HG02763 (cell line): ENCODE measurements around the gene RBMS1.

Source experiments
- ATAC-seq: cut with Tn5 transposase; IDR thresholded peaks from one replicate; pipeline ENCODE4 v1.9.1; 2021; ENCODE audit warnings: mild to moderate bottlenecking, moderate library complexity; ENCODE audit not compliant: unreplicated experiment

Gene RBMS1

GRCh38 chr2:160238392-160238791 lies 255.2 kb downstream of the RBMS1 start:
- no peak for ATAC-seq

- ATAC-seq: no peak
These were observed 260.6 kb downstream of the RBMS1 start for GRCh38 chr2:160232905-160233475.

GRCh38 chr2:160229591-160229990 lies 264.0 kb downstream of the RBMS1 start:
- no peak for ATAC-seq

- no peak for ATAC-seq
These were observed 265.3 kb downstream of the RBMS1 start for GRCh38 chr2:160228141-160228917.

GRCh38 chr2:160227293-160227915 lies 266.2 kb downstream of the RBMS1 start:
- no peak for ATAC-seq

- no peak for ATAC-seq
These were observed 267.2 kb downstream of the RBMS1 start for GRCh38 chr2:160226367-160226766.

GRCh38 chr2:160225722-160226121 lies 267.9 kb downstream of the RBMS1 start:
- ATAC-seq: no peak

GRCh38 chr2:160224507-160224906 lies 269.1 kb downstream of the RBMS1 start:
- ATAC-seq: no peak

GRCh38 chr2:160224060-160224459 lies 269.5 kb downstream of the RBMS1 start:
- ATAC-seq: peak; percentile 94

GRCh38 chr2:160223560-160223959 lies 270.0 kb downstream of the RBMS1 start:
- no peak for ATAC-seq

- ATAC-seq: no peak
These were observed 270.9 kb downstream of the RBMS1 start for GRCh38 chr2:160222546-160223283.
